GM18517 (cell line): ENCODE results near the gene SCP2D1.
A peak's percentile ranks its signal among the peaks of the same experiment; 100 is the strongest.
"Not testable (repeated sequence)": the region's sequence is repeated elsewhere in the genome, so short reads cannot be mapped to it uniquely, and the experiment has no call there.

Experiments used
- ATAC-seq: cut with Tn5 transposase; IDR thresholded peaks from one replicate; pipeline ENCODE4 v1.9.1; 2021; ENCODE audit warnings: mild to moderate bottlenecking, moderate library complexity; ENCODE audit not compliant: unreplicated experiment

The SCP2D1 gene

GRCh38 chr20:18813483-18813882 is at the start of gene SCP2D1:
TSS of gene SCP2D1 (plus strand) at chr20:18813783. CDS start at chr20:18813816, 33 bp downstream.
- ATAC-seq = no peak

GRCh38 chr20:18767676-18768075 is 45.9 kb upstream of the SCP2D1 start:
- no peak for ATAC-seq

DNA sequence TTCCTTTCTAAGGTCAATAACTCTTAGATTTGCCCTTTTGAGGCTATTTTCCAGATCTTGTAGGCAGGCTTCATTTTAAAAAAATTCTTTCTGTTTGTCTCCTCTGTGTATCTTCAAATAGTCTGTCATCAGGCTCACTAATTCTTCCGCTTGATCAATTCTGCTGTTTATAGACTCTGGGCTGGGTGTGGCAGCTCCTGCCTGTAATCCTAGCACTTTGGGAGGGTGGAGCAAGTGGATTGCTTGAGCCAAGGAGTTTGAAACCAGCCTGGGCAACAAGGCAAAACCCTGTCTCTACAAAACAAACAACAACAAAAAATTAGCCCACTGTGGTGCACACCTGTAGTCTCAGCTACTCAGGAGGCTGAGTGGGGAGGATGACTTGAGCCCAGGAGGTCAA is 40.0 kb upstream of the SCP2D1 start:
- no peak for ATAC-seq

- no peak for ATAC-seq
Measured at GRCh38 chr20:18774207-18774606, 39.4 kb upstream of the SCP2D1 start.

GRCh38 chr20:18775633-18776032 is 38.0 kb upstream of the SCP2D1 start:
- ATAC-seq = no peak

DNA sequence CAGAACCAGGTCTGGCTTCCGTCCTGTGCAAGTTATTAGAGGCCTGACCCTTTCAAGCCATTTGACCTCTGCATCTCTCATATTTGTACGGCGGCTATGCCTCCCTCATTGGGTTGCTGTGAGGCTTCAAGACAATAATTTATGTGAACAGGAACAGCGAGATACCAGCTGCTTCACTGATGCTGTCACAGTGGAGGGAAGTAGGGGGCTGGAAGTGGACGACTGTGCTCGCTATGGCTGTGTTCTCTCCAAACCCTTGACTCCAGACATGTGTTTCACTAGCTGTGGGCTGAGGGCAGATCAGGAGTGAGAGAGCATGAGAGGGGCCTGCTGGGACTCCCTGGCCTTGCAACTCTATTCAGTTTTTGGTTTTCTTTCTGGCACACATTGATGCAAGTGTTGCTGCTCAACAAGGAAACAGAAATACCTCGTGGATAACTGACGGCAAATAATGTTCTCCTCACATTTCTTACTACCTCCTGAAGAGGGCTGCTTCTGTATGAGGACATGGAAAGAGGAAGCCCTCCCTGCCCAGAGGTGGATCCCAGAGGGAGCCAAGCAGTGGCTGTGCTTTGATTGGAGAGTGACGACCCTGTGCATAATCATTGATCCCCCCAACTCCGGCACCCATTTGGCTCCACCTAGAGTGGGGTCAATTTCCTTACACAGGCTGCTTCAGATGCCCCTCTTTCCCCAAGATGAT is 34.7 kb upstream of the SCP2D1 start:
- no peak for ATAC-seq

DNA sequence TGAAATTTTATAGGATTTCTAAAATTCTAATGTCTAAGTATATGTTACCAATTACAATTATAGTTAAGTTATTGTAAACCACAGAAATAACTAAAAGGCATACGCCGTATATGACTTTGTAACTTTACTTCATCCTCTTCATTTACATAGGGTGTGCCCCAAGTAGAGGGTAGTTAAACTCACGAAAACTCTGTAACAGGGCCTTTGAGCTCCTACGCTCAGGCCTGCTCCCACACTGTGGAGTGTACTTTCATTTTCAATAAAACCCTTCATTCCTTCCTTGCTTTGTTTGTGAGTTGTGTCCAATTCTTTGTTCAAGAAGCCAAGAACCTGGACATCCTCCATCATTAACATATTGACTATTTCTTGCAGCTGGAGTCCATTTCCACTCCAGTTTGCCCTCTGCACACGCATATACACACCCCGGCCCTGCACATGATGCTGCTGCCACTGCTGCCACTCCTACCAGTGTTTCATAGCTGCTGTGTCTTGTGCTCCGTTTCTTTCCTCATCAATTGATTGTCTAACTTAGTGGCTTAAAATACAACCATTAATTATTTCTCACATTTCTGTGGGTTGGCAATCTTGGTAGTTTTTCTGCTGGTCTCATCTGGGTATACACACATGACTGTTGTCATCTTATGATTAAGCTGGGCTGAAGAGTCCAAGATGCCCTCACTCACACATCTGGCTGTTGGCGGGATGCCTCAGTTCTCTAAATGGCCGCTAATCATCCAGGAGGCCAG is 33.0 kb upstream of the SCP2D1 start:
- ATAC-seq = no peak

DNA sequence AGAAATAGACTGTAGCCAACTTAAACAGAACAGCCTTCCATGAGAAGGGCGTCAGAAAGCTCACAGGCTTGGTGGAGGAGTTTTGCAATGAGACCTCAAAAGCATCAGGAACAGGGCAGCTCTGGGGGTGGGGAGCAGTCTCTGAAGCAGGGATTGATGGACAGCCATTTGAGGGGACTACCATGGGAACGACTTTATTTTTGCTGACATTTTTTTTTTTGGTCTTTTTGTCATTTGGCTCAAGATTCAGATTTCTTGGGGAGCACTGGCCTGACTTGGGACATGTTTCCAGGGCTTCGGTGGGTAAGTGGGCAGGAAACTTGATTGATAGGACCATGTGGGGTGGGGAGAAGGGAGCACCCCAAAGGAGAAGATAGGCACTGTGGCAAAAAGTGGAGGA is 32.1 kb upstream of the SCP2D1 start:
- no peak for ATAC-seq

GRCh38 chr20:18783385-18783959 is 30.1 kb upstream of the SCP2D1 start:
- no peak for ATAC-seq

GRCh38 chr20:18787046-18787445 is 26.5 kb upstream of the SCP2D1 start:
- ATAC-seq = not testable (repeated sequence)

GRCh38 chr20:18788021-18788420 is 25.6 kb upstream of the SCP2D1 start:
- no peak for ATAC-seq

DNA sequence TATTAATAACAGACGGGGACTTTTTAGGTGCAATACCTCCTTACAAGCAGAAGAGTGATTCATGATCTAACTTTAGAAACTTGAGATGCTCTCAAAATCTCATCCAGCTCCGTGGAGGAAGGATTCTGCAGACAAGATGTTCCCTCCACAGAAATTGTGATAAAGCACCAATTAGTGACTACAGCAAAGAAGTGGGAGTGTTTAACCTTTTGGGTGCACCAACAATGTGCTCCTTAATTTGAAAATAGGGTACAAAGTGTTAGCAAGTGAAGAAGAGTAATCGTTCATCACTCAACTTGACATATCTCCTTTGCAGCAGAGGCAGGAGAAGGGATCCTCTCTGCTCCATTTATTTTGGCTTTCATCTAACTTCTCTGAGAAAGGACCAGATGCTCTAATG is 22.8 kb upstream of the SCP2D1 start:
- no peak for ATAC-seq

- ATAC-seq = peak; percentile 98
Measured at GRCh38 chr20:18793625-18794427, 19.8 kb upstream of the SCP2D1 start.

DNA sequence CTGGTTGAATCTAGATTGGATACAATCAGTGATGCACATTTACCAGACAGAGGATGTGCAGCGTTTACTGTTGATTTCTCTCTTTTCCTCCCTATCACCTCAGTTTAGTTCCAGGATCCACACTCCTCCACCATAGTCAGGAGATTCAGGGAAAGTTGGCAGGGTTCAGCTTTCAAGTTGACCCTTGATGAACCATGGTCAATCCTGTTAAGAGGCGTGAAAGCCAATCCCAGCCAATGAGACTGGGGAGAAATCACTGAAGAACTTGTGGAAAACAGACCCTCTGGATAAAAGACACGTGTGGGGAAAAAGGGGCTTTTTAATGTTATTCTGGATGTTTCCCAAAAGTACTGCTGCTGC is 19.2 kb upstream of the SCP2D1 start:
- no peak for ATAC-seq

- no peak for ATAC-seq
Measured at GRCh38 chr20:18795366-18795765, 18.2 kb upstream of the SCP2D1 start.

DNA sequence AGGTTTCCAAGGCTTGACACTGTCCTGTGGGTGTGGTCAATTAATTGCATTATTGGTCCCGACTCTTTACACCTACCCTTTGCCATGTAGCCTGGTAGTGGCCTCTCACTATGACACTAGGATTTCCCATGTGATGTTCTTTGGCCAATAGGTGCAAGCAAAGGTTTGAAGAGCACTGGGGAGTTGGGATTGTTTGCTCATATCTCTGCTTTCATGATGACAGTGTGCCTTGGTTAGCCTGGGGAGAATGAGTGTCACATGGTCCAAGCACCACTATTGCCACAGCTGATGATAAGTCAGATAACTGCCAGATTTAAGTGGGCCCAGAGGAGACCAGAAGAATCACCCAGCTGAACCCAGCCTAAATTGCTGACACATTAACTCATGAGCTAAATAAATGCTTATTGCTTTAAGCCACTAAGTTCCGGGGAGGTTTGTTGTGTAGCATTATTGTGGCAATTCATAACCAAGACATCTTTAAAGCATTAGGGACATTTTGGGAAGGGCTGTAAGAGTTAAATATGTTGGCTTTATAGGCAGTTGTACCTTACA is 17.2 kb upstream of the SCP2D1 start:
- ATAC-seq = no peak

DNA sequence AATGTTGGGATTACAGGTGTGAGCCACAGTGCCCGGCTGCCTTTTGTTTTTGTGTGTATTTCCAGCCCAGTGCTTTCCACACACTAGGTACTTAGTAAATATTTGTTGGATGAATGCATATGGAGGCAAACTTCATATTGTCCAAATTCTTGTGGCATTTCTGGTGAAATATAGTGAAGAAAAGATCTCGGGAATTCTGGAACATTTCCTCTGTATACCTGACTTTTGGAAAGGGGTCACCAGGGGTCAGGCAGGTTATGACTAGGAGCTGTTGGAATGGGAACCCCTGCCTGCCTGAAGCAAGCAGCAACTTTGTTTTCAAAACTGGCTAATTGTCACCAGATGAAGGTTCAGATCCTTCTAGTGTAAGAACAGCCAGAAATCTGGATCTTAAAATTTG is 12.1 kb upstream of the SCP2D1 start:
- ATAC-seq = no peak

DNA sequence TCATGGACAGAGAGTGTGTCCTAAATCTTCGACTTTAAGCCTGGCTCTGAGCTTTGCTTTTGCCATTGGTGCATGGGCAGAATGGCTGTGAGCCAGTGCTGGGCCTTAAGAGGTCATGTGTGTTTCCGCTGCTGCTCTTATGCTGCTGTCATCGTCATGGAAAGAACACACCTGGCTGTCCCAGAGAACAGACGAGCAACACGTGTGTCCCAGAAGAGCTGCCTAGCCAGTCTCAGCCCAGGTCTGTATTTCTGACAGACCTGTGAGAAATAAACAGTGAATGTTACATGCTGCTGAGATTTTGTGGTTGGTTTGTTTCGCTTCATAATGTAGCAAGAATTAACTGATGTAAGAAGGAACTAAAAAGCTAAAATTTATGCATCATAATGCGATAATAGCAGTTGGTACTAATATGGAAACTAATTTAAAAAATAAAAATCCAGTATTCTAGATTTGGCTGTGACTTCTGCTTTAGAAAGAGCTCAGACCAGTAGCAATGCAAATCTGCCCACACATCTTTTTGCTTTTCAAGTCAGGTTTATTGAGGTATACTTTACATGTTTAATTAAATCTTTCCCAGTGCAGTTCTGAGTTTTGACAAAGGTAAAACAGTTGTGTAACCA is 11.5 kb upstream of the SCP2D1 start:
- ATAC-seq = no peak

GRCh38 chr20:18805881-18806280 is 7.7 kb upstream of the SCP2D1 start:
- no peak for ATAC-seq

- ATAC-seq = no peak
Measured at GRCh38 chr20:18808712-18809111, 4.9 kb upstream of the SCP2D1 start.

DNA sequence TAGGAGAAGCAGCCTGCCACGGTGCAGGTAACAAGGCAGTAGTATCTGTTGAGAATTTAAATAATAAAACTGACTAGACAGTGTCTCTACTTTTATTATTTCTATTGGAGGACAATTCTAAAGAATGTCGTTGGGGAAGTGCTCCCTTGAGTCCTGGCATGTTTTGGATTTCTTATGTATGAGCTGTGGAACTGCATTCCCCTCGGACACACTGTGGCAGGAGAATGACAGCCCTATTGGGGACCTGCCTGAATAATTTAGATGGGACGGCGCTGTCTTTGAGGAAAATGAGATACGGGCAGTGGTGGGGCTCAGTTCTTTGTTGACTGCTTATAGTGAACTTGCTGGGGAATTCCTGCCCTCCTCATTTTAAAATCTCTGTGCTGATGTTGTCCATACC is 2.4 kb upstream of the SCP2D1 start:
- ATAC-seq = no peak
